Peyer's patch (tissue), 4 donors: ENCODE data around the gene ANO8. TPM values are rescaled to one million over a fixed set of nuclear protein-coding genes. Genes with fewer than 3 reads are reported as not detected.

ENCODE experiments used
- DNase-seq, 3 donors: peaks; one replicate each; pipeline ENCODE4 v3.0.0-alpha.2; 2017 to 2019
- H3K27ac ChIP-seq, 4 donors: fragments of 200-600 bp; sonication (generic); one replicate each; pipeline ENCODE4 v1.5.1; 2016 to 2019
- H3K27me3 ChIP-seq, 2 donors: fragments of 200-600 bp; sonication (generic); one replicate each; pipeline ENCODE4 v1.5.1; 2019
- H3K36me3 ChIP-seq, 3 donors: fragments of 200-600 bp; sonication (generic); one replicate each; pipeline ENCODE4 v1.5.1; 2016 to 2019
- H3K4me1 ChIP-seq, 4 donors: fragments of 200-600 bp; sonication (generic); one replicate each; pipeline ENCODE4 v1.5.1; 2016 to 2019
- H3K4me3 ChIP-seq, 4 donors: fragments of 200-600 bp; sonication (generic); 1 replicate in 3 of 4; 2 replicates in 1 of 4; pipeline ENCODE4 v1.5.1; 2016 to 2019; ENCODE audit warnings: mild to moderate bottlenecking in 1 of 4
- H3K9me3 ChIP-seq, 4 donors: fragments of 200-600 bp; sonication (generic); one replicate each; pipeline ENCODE4 v1.5.1; 2016 to 2019; ENCODE audit warnings: mild to moderate bottlenecking in 1 of 4
- CTCF ChIP-seq, 6 experiments: fragments of 450-650 bp in 4 of 6; fragments of 200-600 bp in 2 of 6; sonication (generic) in 1 of 6; IDR thresholded peaks; one replicate each; pipeline ENCODE4 v1.5.1; 2017 to 2019; ENCODE audit warnings: antibody characterized with exemption in 6 of 6, mild to moderate bottlenecking in 3 of 6, moderate library complexity in 1 of 6
- POLR2A ChIP-seq, 2 donors: fragments of 450-650 bp; IDR thresholded peaks; one replicate each; pipeline ENCODE4 v1.5.1; 2017; ENCODE audit warnings: antibody characterized with exemption in 2 of 2, mild to moderate bottlenecking in 2 of 2, moderate library complexity in 2 of 2
- total RNA-seq, 4 donors: library from RNA; depleted of rRNA; stranded (reverse); fragments of >200 nt; gene quantifications; one replicate each; pipeline ENCODE4 v1.1.0, GENCODE V29; 2016

ANO8 gene
- total RNA-seq, 4 donors from 2014 or later: 10.3 to 18.9 (median 16.0) TPM

- H3K4me1 ChIP-seq: peaks cover 0 to 53% (median 15%) of the 10 kb centered on the region in 4 donors
- no peaks in the 10 kb centered on the region for H3K9me3 ChIP-seq
- peaks cover 0 to 22% (median 0%) of the 10 kb centered on the region in 3 donors for H3K36me3 ChIP-seq
- H3K27me3 ChIP-seq: no peaks in the 10 kb centered on the region
- TF ChIP-seq POLR2A (IDR thresholded peaks at IDR 0.05) (peak; percentile 56 to 86), CTCF (IDR thresholded peaks at IDR 0.05) (no peak)
- H3K4me3 ChIP-seq: peak within 1 kb of the TSS; percentile 78 to 94 (median 87)
- DNase-seq: peak; percentile 97 to 100 (median 100)
- H3K27ac ChIP-seq: peak within 1 kb of the TSS; percentile 78 to 88 (median 80)
Observed at GRCh38 chr19:17309198-17309964, 25.3 kb downstream of the ANO8 start, which contains the start of gene DDA1. Gene DDA1 (plus strand): TSS chr19:17309563. CDS start chr19:17309655, 92 bp downstream.

- no peak overlapping the region for H3K27ac ChIP-seq
- no peak for DNase-seq
- peaks cover 0 to 13% (median 0%) of the 10 kb centered on the region in 3 donors for H3K36me3 ChIP-seq
- H3K9me3 ChIP-seq: no peaks in the 10 kb centered on the region
- no peak overlapping the region for H3K4me3 ChIP-seq
- H3K27me3 ChIP-seq: no peaks in the 10 kb centered on the region
- H3K4me1 ChIP-seq: peaks cover 0 to 65% (median 17%) of the 10 kb centered on the region in 4 donors
- TF ChIP-seq CTCF (IDR thresholded peaks at IDR 0.05): no peak
- no peak for TF ChIP-seq POLR2A (IDR thresholded peaks at IDR 0.05)
Observed at GRCh38 chr19:17307876-17308377, 26.7 kb downstream of the ANO8 start.

- H3K4me3 ChIP-seq: peak overlapping the region; percentile 53 to 86 (median 74)
- H3K27ac ChIP-seq: peak overlapping the region; percentile 81 to 96 (median 93)
- no peak for DNase-seq
- H3K9me3 ChIP-seq: no peaks in the 10 kb centered on the region
- H3K4me1 ChIP-seq: peaks cover 0 to 62% (median 16%) of the 10 kb centered on the region in 4 donors
- no peaks in the 10 kb centered on the region for H3K36me3 ChIP-seq
- H3K27me3 ChIP-seq: no peaks in the 10 kb centered on the region
- TF ChIP-seq CTCF (IDR thresholded peaks at IDR 0.05) (no peak), POLR2A (IDR thresholded peaks at IDR 0.05) (no peak)
Observed at GRCh38 chr19:17306285-17306714, 28.4 kb downstream of the ANO8 start.

GRCh38 chr19:17305517-17306284 is 29.0 kb downstream of the ANO8 start, which contains the start of gene MRPL34:
Gene MRPL34 (plus strand): TSS chr19:17305872. CDS start chr19:17305893, 21 bp downstream.
- peak; percentile 97 to 99 (median 98) for DNase-seq
- Histone ChIP-seq H3K27me3 (no peaks in the 10 kb centered on the region), H3K27ac (peak within 1 kb of the TSS; percentile 81 to 96 (median 93)), H3K36me3 (peaks cover 0 to 5% (median 0%) of the 10 kb centered on the region in 3 donors), H3K4me3 (peak within 1 kb of the TSS; percentile 53 to 86 (median 74)), H3K9me3 (no peaks in the 10 kb centered on the region), H3K4me1 (peaks cover 0 to 56% (median 13%) of the 10 kb centered on the region in 4 donors)
- TF ChIP-seq POLR2A (IDR thresholded peaks at IDR 0.05): peak; percentile 44 to 94
- peak; percentile 72 to 98 (median 88) for TF ChIP-seq CTCF (IDR thresholded peaks at IDR 0.05)

- H3K4me3 ChIP-seq: peak overlapping the region; percentile 53 to 86 (median 74)
- H3K4me1 ChIP-seq: peaks cover 0 to 51% (median 9%) of the 10 kb centered on the region in 4 donors
- DNase-seq: no peak
- peaks cover 0 to 7% (median 0%) of the 10 kb centered on the region in 3 donors for H3K36me3 ChIP-seq
- no peaks in the 10 kb centered on the region for H3K9me3 ChIP-seq
- H3K27me3 ChIP-seq: no peaks in the 10 kb centered on the region
- TF ChIP-seq CTCF (IDR thresholded peaks at IDR 0.05) (no peak), POLR2A (IDR thresholded peaks at IDR 0.05) (no peak)
- peak overlapping the region; percentile 18 to 96 (median 93) for H3K27ac ChIP-seq
Observed at GRCh38 chr19:17305216-17305516, 29.5 kb downstream of the ANO8 start.
